Parathyroid adenoma (tissue), 2 donors: ENCODE results near the gene ALOXE3.

Experiments used
- H2AFZ ChIP-seq: fragments of 300-600 bp; sonication (generic); one replicate; pipeline ENCODE4 v1.7.0; 2017; ENCODE audit warnings: antibody characterized with exemption, mild to moderate bottlenecking
- H3K27ac ChIP-seq: fragments of 300-600 bp; sonication (generic); one replicate; pipeline ENCODE4 v1.7.0; 2017
- H3K27me3 ChIP-seq: fragments of 300-600 bp; sonication (generic); one replicate; pipeline ENCODE4 v1.7.0; 2017; ENCODE audit warnings: low read length; ENCODE audit not compliant: control insufficient read depth, insufficient read depth
- H3K36me3 ChIP-seq: fragments of 300-600 bp; sonication (generic); one replicate; pipeline ENCODE4 v1.7.0; 2017; ENCODE audit warnings: low read length; ENCODE audit not compliant: control insufficient read depth, insufficient read depth
- H3K4me1 ChIP-seq: fragments of 300-600 bp; sonication (generic); one replicate; pipeline ENCODE4 v1.7.0; 2017; ENCODE audit warnings: control low read depth
- H3K4me2 ChIP-seq: fragments of 300-600 bp; sonication (generic); one replicate; pipeline ENCODE4 v1.7.0; 2017; ENCODE audit warnings: low read length
- H3K4me3 ChIP-seq: fragments of 300-600 bp; sonication (generic); one replicate; pipeline ENCODE4 v1.7.0; 2017; ENCODE audit warnings: low read depth, low read length
- H3K79me2 ChIP-seq: fragments of 300-600 bp; sonication (generic); one replicate; pipeline ENCODE4 v1.7.0; 2017; ENCODE audit warnings: control low read depth
- H3K9ac ChIP-seq: fragments of 300-600 bp; sonication (generic); one replicate; pipeline ENCODE4 v1.7.0; 2017; ENCODE audit warnings: mild to moderate bottlenecking
- H3K9me3 ChIP-seq: fragments of 300-600 bp; sonication (generic); one replicate; pipeline ENCODE4 v1.7.0; 2017; ENCODE audit warnings: low read length; ENCODE audit not compliant: control insufficient read depth
- TF ChIP-seq, protein P1 (sequence below): fragments of 300-600 bp; sonication (generic); IDR thresholded peaks from one replicate; pipeline ENCODE4 v1.7.0; 2017; ENCODE audit warnings: antibody characterized with exemption, mild to moderate bottlenecking
- donor health status: primary hyperparathyroidism.

ALOXE3 gene

DNA sequence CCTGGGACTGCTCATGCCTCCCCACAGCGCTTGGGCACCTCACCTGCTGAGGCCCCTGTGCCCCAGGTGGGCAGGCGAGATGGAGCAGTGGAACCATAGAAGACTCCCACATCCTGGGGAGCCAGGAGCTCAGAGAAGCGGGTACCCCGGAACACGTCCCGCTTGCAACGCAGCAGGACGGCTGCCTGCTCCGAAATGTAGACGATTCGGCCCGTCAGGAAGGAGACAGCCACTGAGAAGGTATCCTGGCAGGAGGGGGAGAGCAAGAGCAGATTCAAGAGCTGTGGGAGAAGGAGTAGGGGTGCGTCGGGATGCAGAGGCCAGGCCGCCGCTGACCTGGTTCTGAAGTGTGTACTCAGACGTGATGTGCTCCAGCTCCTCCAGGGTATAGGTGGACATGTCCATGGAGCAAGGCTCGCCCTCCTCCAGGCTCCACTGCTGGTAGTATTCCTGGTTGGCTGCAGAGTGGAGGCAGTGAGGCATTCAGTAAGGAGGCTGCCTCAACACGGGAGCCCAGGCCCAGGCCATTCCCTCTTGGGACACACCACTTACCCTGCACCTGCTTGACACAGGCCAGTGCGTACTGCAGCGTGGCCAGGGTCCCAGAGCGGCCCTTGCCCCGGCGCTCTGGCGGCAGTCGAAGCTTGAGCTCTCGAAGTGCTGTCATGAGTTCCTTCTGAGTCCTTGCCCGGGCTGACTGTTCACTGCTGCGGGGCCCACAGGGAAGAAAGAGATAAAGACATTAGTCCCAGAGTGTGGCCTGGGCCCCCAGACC lies 31.3 kb upstream of the ALOXE3 start:
- Histone ChIP-seq H3K27me3 (no peaks in the 10 kb centered on the region), H3K4me2 (no peak overlapping the region), H3K4me3 (no peak overlapping the region), H3K9ac (no peak overlapping the region), H3K79me2 (peaks cover 44% of the 10 kb centered on the region), H3K27ac (no peak overlapping the region), H3K4me1 (peaks cover 27% of the 10 kb centered on the region), H2AFZ (no peak overlapping the region), H3K9me3 (no peaks in the 10 kb centered on the region), H3K36me3 (no peaks in the 10 kb centered on the region)
- TF ChIP-seq, protein P1, sequence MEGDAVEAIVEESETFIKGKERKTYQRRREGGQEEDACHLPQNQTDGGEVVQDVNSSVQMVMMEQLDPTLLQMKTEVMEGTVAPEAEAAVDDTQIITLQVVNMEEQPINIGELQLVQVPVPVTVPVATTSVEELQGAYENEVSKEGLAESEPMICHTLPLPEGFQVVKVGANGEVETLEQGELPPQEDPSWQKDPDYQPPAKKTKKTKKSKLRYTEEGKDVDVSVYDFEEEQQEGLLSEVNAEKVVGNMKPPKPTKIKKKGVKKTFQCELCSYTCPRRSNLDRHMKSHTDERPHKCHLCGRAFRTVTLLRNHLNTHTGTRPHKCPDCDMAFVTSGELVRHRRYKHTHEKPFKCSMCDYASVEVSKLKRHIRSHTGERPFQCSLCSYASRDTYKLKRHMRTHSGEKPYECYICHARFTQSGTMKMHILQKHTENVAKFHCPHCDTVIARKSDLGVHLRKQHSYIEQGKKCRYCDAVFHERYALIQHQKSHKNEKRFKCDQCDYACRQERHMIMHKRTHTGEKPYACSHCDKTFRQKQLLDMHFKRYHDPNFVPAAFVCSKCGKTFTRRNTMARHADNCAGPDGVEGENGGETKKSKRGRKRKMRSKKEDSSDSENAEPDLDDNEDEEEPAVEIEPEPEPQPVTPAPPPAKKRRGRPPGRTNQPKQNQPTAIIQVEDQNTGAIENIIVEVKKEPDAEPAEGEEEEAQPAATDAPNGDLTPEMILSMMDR = no peak

DNA sequence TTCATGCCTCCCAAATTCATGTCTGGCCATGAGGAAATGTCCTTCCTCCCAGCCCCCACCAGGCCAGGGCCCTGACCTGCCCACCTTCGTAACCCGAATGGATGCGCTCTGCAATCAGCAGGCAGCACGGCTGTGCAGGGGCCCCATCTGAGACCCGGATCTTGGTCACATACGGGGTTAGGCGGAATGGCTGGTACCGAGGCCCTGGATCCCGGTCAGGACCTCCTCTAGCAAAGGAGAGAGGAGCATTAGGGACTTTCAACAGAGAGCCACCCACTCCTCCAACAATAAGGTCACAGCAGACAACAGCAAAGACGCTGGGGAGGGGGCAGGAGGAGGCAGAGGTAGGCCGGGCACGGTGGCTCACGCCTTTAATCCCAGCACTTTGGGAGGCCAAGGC lies 30.2 kb upstream of the ALOXE3 start:
- TF ChIP-seq, protein P1 = no peak
- Histone ChIP-seq H3K9ac (no peak overlapping the region), H3K79me2 (peaks cover 43% of the 10 kb centered on the region), H3K4me1 (peaks cover 25% of the 10 kb centered on the region), H3K4me2 (no peak overlapping the region), H2AFZ (no peak overlapping the region), H3K4me3 (no peak overlapping the region), H3K36me3 (no peaks in the 10 kb centered on the region), H3K27me3 (no peaks in the 10 kb centered on the region), H3K27ac (no peak overlapping the region), H3K9me3 (no peaks in the 10 kb centered on the region)

DNA sequence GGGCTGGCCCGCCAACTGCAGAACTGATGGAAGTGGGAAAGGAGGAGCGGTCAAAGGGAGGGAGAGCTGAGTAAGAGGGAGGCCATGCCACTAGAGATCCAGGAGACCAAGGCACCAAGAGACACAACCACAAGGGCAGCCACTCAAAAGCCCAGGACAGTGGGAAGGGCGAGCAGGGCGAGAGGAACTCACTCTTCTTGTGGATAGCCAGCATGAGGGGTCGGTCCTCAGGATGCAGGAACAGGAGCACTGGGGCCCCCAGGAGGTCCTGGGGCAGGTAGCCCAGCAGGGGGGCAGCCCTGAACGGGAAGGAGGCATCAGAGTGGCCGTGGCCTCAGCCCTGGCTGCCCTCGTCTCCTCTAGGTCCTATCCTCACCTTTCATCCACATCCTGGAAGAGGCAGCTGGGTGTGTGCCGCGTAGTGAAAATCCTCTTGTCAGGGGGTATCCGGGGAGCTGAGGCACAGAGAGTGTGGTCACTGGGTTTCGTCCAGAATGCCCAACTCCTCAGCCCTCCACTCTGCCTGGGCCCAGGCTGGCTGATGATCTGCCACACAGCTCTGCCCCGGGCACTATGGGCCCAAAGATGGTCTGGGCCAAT lies 29.6 kb upstream of the ALOXE3 start:
- no peaks in the 10 kb centered on the region for H3K36me3 ChIP-seq
- no peak overlapping the region for H3K4me2 ChIP-seq
- no peak overlapping the region for H3K9ac ChIP-seq
- H3K27me3 ChIP-seq = no peaks in the 10 kb centered on the region
- H3K27ac ChIP-seq = peak overlapping the region; percentile 8
- no peaks in the 10 kb centered on the region for H3K9me3 ChIP-seq
- peaks cover 18% of the 10 kb centered on the region for H3K4me1 ChIP-seq
- peaks cover 43% of the 10 kb centered on the region for H3K79me2 ChIP-seq
- TF ChIP-seq, protein P1 = no peak
- H2AFZ ChIP-seq = no peak overlapping the region
- no peak overlapping the region for H3K4me3 ChIP-seq

DNA sequence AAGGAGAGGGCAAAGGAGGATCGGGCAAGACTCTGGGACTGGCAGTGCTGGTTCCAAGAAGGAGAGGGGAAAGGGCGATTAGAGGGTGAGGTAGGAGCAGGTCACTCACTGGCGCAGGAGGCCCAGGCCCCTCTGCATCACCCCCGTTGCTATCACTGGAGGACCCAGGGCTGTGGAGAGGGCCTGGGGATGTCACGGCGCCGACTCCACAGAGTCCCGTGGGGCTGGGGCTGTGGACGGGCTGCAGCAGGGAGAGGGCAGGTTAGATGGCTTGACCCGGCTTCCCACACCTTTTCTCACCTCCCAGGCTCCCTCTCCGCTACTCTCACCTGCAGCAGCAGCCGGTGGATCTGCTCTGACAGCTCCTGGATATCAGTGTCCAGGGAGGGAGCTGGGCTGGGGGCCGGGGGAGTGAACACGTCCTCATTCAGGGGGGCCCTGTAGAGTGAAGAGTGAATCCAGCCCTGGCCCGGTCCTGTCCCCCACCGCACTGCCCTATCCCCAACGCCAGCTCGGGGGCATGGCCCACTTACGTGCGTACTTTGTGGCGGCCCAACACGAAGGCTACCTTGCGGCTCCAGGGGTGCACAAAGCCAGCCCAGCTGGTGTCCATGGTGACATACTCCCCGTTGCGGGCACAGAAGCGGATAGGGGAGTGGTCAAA lies 29.0 kb upstream of the ALOXE3 start:
- no peak overlapping the region for H3K4me2 ChIP-seq
- peaks cover 14% of the 10 kb centered on the region for H3K4me1 ChIP-seq
- H3K79me2 ChIP-seq = peaks cover 43% of the 10 kb centered on the region
- H3K4me3 ChIP-seq = no peak overlapping the region
- TF ChIP-seq, protein P1 = no peak
- H3K27me3 ChIP-seq = no peaks in the 10 kb centered on the region
- no peak overlapping the region for H2AFZ ChIP-seq
- no peaks in the 10 kb centered on the region for H3K9me3 ChIP-seq
- no peak overlapping the region for H3K9ac ChIP-seq
- peak overlapping the region; percentile 24 for H3K27ac ChIP-seq
- no peaks in the 10 kb centered on the region for H3K36me3 ChIP-seq
